ENCODE results near the gene C15orf61.

C15orf61 gene

GRCh38 chr15:67551207-67551743, 30.3 kb downstream of the C15orf61 start:
- no peak for DNase-seq

DNA sequence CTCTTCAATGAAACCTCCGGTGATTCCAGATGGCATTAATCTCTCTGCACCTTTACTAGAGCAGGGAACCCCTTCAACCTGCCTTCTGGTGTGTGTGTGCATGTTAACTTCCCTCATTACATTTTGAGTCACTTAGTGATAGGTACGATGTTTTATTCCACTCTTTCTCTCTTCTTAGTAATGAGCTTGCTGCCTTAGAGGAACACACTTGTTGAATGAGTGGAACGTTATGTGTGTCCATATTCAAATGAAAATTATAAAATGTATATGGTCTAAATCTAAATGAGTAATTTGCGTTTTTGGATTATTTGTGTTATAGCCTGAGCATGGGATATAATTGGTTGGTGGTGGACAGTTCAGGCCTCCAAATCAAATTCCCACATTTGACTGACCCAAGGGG, 33.6 kb downstream of the C15orf61 start:
- DNase-seq, result no peak

GRCh38 chr15:67556976-67557570, 36.1 kb downstream of the C15orf61 start:
- no peak for DNase-seq

GRCh38 chr15:67558502-67558901, 37.6 kb downstream of the C15orf61 start:
- DNase-seq, result no peak

DNA sequence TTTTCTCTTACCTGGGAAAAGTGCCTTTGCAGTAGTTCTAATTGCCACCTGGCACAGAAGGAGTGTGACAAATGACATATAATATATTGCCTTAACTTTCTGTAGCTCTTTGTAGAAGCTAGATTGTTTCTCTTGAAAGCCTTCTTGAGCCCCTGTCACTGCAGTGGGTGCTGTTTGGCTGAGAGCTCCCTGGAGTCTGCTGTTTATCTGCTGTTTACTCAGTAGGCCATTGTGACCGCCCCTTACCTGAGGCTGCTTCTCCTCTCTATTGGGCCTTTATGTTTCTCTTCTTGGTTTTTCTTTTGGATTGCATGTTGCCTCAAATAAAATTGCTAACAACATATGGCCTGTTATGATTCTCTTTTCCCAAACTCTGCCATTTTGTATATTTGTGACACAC, 38.2 kb downstream of the C15orf61 start:
- DNase-seq, result no peak

GRCh38 chr15:67559576-67559975, 38.6 kb downstream of the C15orf61 start:
- DNase-seq, result no peak

- no peak for DNase-seq
These were observed 39.4 kb downstream of the C15orf61 start for GRCh38 chr15:67560320-67560719.

- DNase-seq, result no peak
These were observed 42.2 kb downstream of the C15orf61 start for GRCh38 chr15:67563092-67563491.

DNA sequence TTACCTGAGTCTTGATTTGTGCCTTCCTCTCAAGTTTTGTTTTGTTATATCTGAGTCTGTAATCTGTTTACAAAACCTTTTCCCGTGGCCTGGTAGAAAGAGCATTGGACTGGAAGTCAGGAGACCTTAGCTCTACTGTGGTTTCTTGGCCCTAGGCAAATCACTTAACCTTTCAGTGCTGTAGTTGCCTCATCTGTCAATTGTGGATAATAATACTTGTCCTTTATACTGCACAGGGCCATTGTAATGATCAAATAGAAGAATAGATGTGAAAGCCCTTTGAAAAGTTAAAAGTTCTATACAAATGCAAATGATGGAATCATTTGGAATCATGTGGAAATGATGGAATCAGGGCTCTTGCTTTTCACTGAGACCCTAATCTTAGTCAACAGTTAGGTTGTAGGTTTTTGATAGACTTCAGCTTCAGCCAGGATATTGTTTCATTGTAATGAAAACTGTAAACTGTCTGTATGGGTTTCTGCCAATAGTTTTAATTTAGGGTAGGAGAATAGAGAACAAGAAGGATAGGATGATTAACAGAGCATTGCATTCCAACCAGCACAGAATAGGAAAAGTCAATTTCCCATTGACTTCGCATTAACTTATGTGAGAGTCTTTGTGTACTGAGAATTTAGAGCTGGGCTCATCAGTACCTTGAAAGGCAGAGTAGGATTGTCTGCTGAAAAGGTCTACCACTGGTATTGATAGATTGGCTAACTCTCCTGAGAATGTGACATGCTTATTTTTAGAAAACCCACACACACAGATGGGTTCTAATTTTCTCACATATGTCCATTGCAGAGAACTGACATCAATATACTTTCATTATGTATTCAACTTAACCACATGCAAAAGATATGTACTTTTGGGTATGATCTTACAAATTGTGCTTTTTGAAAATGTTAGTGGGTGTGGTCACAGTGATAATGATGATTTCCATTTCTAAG, 43.4 kb downstream of the C15orf61 start:
- no peak for DNase-seq

GRCh38 chr15:67564968-67565345, 44.0 kb downstream of the C15orf61 start:
- no peak for DNase-seq

DNA sequence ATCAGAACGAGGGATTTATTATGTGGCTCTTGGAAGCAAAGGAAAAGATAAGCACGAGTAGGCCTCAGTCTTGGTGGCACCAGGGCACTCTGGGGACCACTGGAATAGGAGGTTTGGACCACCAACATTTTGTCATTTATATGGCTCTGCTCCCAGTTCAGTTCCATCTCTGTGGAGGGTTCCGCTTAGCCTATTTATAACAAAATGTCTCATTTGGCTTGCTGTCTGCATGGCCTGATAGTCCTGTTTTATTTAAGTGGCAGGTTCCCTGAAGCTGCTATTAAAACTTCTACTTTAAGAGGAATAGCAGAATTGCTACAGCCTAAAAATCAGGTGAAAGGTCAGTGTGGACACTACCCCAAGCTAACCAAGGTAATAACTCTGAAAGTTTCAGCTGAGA, 48.7 kb downstream of the C15orf61 start:
- no peak for DNase-seq

- DNase-seq, result no peak
These were observed 50.1 kb downstream of the C15orf61 start for GRCh38 chr15:67570875-67571647.

GRCh38 chr15:67571648-67572415, 50.9 kb downstream of the C15orf61 start:
- no peak for DNase-seq

- DNase-seq, result no peak
These were observed 52.3 kb downstream of the C15orf61 start for GRCh38 chr15:67573194-67573593.

- DNase-seq, result no peak
These were observed 54.1 kb downstream of the C15orf61 start for GRCh38 chr15:67575039-67575502.

- DNase-seq, result no peak
These were observed 57.2 kb downstream of the C15orf61 start for GRCh38 chr15:67578020-67578600.

DNA sequence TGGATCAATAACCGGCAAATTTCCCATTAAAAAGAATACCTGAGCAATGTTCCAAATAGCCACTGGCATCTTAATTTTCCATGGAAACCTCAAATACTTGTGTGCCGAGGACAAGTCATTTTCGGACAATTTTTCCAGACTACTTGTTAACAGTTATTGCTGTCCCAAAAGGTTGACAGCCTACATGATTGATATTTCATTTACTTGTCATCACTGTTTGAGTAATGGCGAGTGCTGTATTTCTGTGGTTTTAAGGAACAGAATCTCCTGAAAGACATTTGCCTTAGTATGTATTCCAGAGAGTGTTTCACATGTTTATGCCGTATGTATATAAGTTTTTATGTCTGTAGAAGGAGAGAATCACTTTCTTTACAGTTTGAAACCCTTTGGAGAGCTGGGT, 58.2 kb downstream of the C15orf61 start:
- no peak for DNase-seq

Measured in NCI-H187 treated with DMSO at 0.1 percent for 48 hours (cell line).